ENCODE results near the gene ADISSP. TPM values are rescaled to one million over a fixed set of nuclear protein-coding genes. Genes with fewer than 3 reads are reported as not detected.

The ADISSP gene
- total and polyA plus RNA-seq, 5 donors from 2014 or later, result 14.8 to 25.5 (median 19.9) TPM

DNA sequence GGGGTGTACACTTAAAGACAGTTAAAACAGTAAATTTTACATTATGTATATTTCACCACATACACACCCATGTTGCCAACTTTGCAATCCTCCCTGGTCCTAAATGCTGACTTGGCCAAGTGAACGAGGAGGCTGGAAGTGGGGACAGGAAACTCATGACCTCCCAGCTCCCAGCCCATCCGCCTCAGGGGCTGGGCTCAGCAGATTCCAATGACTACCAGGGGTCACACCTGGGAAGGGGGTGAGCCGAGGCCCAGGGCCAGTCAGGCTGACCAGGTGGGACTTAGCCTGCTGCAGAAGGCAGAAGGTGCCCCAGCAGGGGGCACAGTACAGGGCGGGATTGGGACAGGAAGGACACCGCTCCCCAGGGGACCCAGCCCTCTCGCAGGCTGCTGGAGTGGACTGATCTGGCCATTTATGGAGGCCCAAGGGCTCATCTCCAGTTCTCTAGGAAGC lies 57.5 kb downstream of the ADISSP start:
- H3K27me3 ChIP-seq (ENCODE audit: control insufficient read depth, insufficient read depth, low read length), result no peaks in the 10 kb centered on the region

DNA sequence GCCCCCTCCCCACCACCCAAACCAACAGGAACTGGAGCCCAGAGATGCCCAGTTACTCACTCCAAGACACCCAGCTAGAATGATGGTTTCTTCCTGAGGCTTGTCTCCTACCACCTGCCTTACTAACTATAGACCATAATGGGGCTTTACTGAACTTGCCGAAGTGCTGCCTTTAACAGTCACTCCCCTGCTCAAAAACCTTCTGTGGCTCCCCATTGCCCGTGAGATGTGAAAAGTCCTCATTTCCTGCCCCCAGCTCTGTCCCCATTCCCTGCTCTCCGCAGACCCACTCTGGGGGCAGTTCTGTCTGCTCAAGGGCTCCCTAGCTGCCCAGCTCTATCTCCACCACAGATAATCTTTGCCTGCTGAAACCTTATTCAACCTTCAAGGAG lies 60.0 kb downstream of the ADISSP start:
- no peak overlapping the region for H3K27ac Mint-ChIP-seq
- H3K27me3 ChIP-seq (ENCODE audit: control insufficient read depth, insufficient read depth, low read length), result no peaks in the 10 kb centered on the region

More for the DNA sequence above, 57.5 kb downstream of the ADISSP start:
- Mint-ChIP-seq H3K4me3 (peak overlapping the region in 1 of 4 donors; percentile 78), H3K27ac (no peak overlapping the region), H3K27me3 (peaks cover 7% of the 10 kb centered on the region), H3K9me3 (no peaks in the 10 kb centered on the region), H3K36me3 (no peaks in the 10 kb centered on the region), H3K4me1 (no peaks in the 10 kb centered on the region)
- H3K36me3 ChIP-seq (ENCODE audit: control insufficient read depth, insufficient read depth, low read length), result no peaks in the 10 kb centered on the region
- H3K4me3 ChIP-seq (ENCODE audit: low read depth, low read length), result no peak overlapping the region
- H3K4me1 ChIP-seq (ENCODE audit: control insufficient read depth, insufficient read depth, low read length, poor library complexity, severe bottlenecking), result no peaks in the 10 kb centered on the region
- H3K27ac ChIP-seq (ENCODE audit: insufficient read depth, low read length, poor library complexity, severe bottlenecking), result no peak overlapping the region
- DNase-seq (no peak), ATAC-seq (ENCODE audit: low read depth in 2 of 2) (no peak)
- H3K9me3 ChIP-seq (ENCODE audit: control insufficient read depth in 2 of 2, low read length in 2 of 2), result no peaks in the 10 kb centered on the region

DNA sequence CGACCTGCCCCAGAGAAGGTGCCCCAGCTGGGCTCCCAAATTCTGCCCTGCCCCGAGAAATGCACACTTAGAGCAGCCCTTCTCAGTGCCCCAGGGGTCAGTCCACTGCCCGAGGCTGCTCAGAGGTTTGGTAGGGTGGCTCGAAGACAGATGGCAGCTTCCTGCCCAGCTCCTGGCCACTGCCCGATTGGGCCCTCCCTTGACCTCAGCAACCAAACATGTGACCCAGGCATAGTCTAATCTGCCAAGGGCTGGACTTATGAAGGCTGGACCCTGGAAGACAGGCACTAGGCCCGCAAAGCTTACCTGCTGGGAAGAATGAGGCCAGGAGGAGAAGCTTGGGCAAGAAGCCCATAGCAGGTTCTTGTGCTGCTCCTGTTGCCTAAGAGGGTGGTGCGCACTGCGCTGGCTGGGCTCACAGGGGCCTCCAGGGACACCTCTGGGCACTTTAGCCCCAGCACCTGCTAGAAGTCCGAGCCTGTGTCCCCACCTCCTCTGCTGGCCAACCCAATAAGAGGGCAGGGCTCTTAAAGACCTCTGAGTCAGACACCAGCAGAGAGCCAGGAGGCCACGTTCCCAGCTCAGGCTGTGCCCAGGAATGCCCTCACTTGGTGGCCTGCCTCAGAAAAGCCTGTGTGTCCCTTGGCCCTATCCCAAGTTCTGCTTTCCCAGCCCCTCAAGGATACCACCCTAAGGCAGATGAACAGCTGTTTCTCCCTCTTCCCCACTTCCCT lies 60.6 kb downstream of the ADISSP start:
- H3K27ac Mint-ChIP-seq, result no peak overlapping the region
- no peaks in the 10 kb centered on the region for H3K9me3 Mint-ChIP-seq
- peaks cover 11% of the 10 kb centered on the region for H3K27me3 Mint-ChIP-seq
- ATAC-seq (ENCODE audit: low read depth in 2 of 2), result no peak
- Histone ChIP-seq H3K27ac (ENCODE audit: insufficient read depth, low read length, poor library complexity, severe bottlenecking) (no peak overlapping the region), H3K4me1 (ENCODE audit: control insufficient read depth, insufficient read depth, low read length, poor library complexity, severe bottlenecking) (no peaks in the 10 kb centered on the region), H3K36me3 (ENCODE audit: control insufficient read depth, insufficient read depth, low read length) (no peaks in the 10 kb centered on the region), H3K4me3 (ENCODE audit: low read depth, low read length) (no peak overlapping the region), H3K9me3 (ENCODE audit: control insufficient read depth in 2 of 2, low read length in 2 of 2) (no peaks in the 10 kb centered on the region), H3K27me3 (ENCODE audit: control insufficient read depth, insufficient read depth, low read length) (no peaks in the 10 kb centered on the region)
- no peaks in the 10 kb centered on the region for H3K4me1 Mint-ChIP-seq
- no peaks in the 10 kb centered on the region for H3K36me3 Mint-ChIP-seq
- no peak for DNase-seq
- H3K4me3 Mint-ChIP-seq, result no peak overlapping the region

More for the DNA sequence above, 60.0 kb downstream of the ADISSP start:
- H3K36me3 ChIP-seq (ENCODE audit: control insufficient read depth, insufficient read depth, low read length), result no peaks in the 10 kb centered on the region
- Mint-ChIP-seq H3K36me3 (no peaks in the 10 kb centered on the region), H3K4me1 (no peaks in the 10 kb centered on the region), H3K4me3 (no peak overlapping the region), H3K9me3 (no peaks in the 10 kb centered on the region), H3K27me3 (peaks cover 11% of the 10 kb centered on the region)
- no peak overlapping the region for H3K4me3 ChIP-seq (ENCODE audit: low read depth, low read length)
- ATAC-seq (ENCODE audit: low read depth in 2 of 2), result no peak
- H3K9me3 ChIP-seq (ENCODE audit: control insufficient read depth in 2 of 2, low read length in 2 of 2), result no peaks in the 10 kb centered on the region
- no peaks in the 10 kb centered on the region for H3K4me1 ChIP-seq (ENCODE audit: control insufficient read depth, insufficient read depth, low read length, poor library complexity, severe bottlenecking)
- no peak overlapping the region for H3K27ac ChIP-seq (ENCODE audit: insufficient read depth, low read length, poor library complexity, severe bottlenecking)
- DNase-seq, result no peak

DNA sequence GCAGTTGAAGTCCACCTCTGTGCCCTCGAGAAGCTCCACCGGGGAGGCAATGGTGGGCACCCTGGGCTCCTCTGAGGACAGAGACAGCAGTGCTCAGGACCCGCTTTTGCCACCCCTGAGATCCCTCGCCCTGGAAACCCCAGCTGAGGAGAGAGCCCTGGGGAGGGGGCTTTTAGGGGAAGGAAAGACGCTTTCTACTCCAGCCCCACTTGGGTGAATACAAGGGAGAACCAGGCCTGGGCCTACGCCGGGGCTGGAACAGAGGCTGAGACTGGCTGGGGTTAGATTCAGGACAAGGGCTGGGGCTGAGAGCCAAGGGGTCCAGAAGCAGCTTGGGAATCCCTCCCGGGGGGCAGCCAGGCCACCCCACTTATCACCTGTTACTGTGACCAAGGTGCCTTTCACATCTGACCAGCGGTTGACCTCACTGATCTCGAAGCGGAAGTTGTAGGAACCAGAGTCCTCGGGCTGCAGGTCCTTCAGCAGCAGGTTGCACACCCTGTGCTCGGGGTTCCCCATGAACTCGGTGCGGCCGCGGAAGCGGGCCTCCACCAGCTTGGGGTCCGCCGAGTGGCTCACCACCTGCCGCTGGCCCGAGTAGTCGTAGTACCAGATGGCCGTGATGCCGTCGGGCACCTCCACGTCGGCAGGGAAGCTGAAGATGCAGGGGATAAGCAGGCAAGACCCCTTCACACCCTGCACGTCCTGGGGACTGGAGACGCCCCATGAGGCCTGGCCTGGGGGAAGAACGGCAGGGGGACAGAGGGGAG lies 61.4 kb downstream of the ADISSP start:
- Mint-ChIP-seq H3K36me3 (no peaks in the 10 kb centered on the region), H3K4me1 (no peaks in the 10 kb centered on the region), H3K27me3 (peaks cover 11% of the 10 kb centered on the region), H3K9me3 (no peaks in the 10 kb centered on the region), H3K4me3 (no peak overlapping the region), H3K27ac (no peak overlapping the region)
- H3K4me1 ChIP-seq (ENCODE audit: control insufficient read depth, insufficient read depth, low read length, poor library complexity, severe bottlenecking), result no peaks in the 10 kb centered on the region
- H3K27me3 ChIP-seq (ENCODE audit: control insufficient read depth, insufficient read depth, low read length), result no peaks in the 10 kb centered on the region
- DNase-seq (no peak), ATAC-seq (ENCODE audit: low read depth in 2 of 2) (no peak)
- no peak overlapping the region for H3K4me3 ChIP-seq (ENCODE audit: low read depth, low read length)
- H3K36me3 ChIP-seq (ENCODE audit: control insufficient read depth, insufficient read depth, low read length), result no peaks in the 10 kb centered on the region
- no peaks in the 10 kb centered on the region for H3K9me3 ChIP-seq (ENCODE audit: control insufficient read depth in 2 of 2, low read length in 2 of 2)
- no peak overlapping the region for H3K27ac ChIP-seq (ENCODE audit: insufficient read depth, low read length, poor library complexity, severe bottlenecking)

DNA sequence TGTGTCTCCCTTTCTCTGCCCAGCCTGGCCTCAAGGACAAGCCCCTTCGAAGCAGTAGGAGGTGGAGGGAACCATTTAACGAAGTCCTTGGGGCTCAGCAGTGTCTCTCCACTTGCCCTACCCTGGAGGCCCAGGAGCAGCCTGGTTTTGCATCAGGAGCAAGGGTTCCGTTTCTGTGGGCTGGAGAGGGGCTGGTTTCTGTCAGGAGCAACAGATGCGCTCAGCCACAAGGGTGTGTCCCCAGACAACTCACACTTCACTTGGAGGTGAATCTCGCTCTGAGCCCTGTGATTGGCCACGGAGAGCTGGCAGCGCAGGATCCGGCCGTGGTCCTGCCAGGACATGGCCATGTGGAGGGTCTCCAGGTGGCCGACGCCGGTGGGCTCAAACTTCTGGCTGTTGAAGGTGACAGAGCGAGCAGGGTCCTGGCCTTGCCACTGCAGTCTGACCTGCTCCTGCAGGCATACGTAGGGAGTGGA lies 62.0 kb downstream of the ADISSP start:
- DNase-seq (no peak), ATAC-seq (ENCODE audit: low read depth in 2 of 2) (no peak)
- no peaks in the 10 kb centered on the region for H3K36me3 Mint-ChIP-seq
- no peaks in the 10 kb centered on the region for H3K27me3 ChIP-seq (ENCODE audit: control insufficient read depth, insufficient read depth, low read length)
- no peaks in the 10 kb centered on the region for H3K9me3 Mint-ChIP-seq
- no peaks in the 10 kb centered on the region for H3K4me1 ChIP-seq (ENCODE audit: control insufficient read depth, insufficient read depth, low read length, poor library complexity, severe bottlenecking)
- peaks cover 11% of the 10 kb centered on the region for H3K27me3 Mint-ChIP-seq
- no peak overlapping the region for H3K27ac Mint-ChIP-seq
- no peak overlapping the region for H3K4me3 ChIP-seq (ENCODE audit: low read depth, low read length)
- no peak overlapping the region for H3K4me3 Mint-ChIP-seq
- H3K36me3 ChIP-seq (ENCODE audit: control insufficient read depth, insufficient read depth, low read length), result no peaks in the 10 kb centered on the region
- no peaks in the 10 kb centered on the region for H3K9me3 ChIP-seq (ENCODE audit: control insufficient read depth in 2 of 2, low read length in 2 of 2)
- H3K4me1 Mint-ChIP-seq, result no peaks in the 10 kb centered on the region
- H3K27ac ChIP-seq (ENCODE audit: insufficient read depth, low read length, poor library complexity, severe bottlenecking), result no peak overlapping the region

DNA sequence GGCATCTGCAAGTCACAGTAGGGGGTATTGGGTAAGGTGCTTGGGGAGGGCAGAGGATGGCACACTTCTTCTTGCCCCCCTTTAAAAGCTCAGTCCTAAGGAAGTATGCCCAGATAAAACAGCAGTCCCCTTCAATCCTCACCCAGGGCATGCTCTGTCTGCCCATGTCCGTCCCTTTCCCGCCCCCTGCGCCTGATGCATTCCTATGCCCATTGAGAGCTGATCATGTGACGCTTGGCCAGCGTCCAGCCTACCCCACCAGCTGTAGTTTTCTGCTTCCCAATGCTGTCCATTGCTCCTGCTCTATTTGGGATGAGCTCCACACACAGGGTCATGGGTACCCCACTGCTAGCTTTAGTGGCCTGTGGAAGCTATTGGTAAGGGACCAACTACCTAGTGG lies 63.5 kb downstream of the ADISSP start:
- ATAC-seq (ENCODE audit: low read depth in 2 of 2) (no peak), DNase-seq (no peak)
- H3K4me3 ChIP-seq (ENCODE audit: low read depth, low read length), result no peak overlapping the region
- H3K4me1 ChIP-seq (ENCODE audit: control insufficient read depth, insufficient read depth, low read length, poor library complexity, severe bottlenecking), result no peaks in the 10 kb centered on the region
- H3K27ac ChIP-seq (ENCODE audit: insufficient read depth, low read length, poor library complexity, severe bottlenecking), result no peak overlapping the region
- Mint-ChIP-seq H3K4me1 (no peaks in the 10 kb centered on the region), H3K27me3 (peaks cover 11% of the 10 kb centered on the region), H3K4me3 (no peak overlapping the region), H3K9me3 (no peaks in the 10 kb centered on the region), H3K27ac (no peak overlapping the region), H3K36me3 (no peaks in the 10 kb centered on the region)
- no peaks in the 10 kb centered on the region for H3K9me3 ChIP-seq (ENCODE audit: control insufficient read depth in 2 of 2, low read length in 2 of 2)
- H3K36me3 ChIP-seq (ENCODE audit: control insufficient read depth, insufficient read depth, low read length), result no peaks in the 10 kb centered on the region
- H3K27me3 ChIP-seq (ENCODE audit: control insufficient read depth, insufficient read depth, low read length), result no peaks in the 10 kb centered on the region
